ENCODE data around the gene MRPL23. TPM values are rescaled to one million over a fixed set of nuclear protein-coding genes. Genes with fewer than 3 reads are reported as not detected.

MRPL23 gene
- total RNA-seq, 1 experiment from 2014 or later = 83.8 TPM

- Histone ChIP-seq H3K27ac (ENCODE audit: low read depth, low read length, poor library complexity, severe bottlenecking) (no peak overlapping the region), H3K4me3 (ENCODE audit: low read depth, low read length, poor library complexity, severe bottlenecking) (no peak overlapping the region), H3K27me3 (replicated peaks; ENCODE audit: insufficient read depth, low read depth, low read length, poor library complexity) (no peaks in the 10 kb centered on the region), H3K9me3 (ENCODE audit: low read depth, low read length, poor library complexity, severe bottlenecking) (no peaks in the 10 kb centered on the region), H3K4me1 (ENCODE audit: insufficient read depth, low read length, poor library complexity, severe bottlenecking) (no peaks in the 10 kb centered on the region), H3K36me3 (ENCODE audit: insufficient read depth, low read length, poor library complexity, severe bottlenecking) (no peaks in the 10 kb centered on the region)
- CTCF ChIA-PET = no interaction called here
- no peak for DNase-seq (ENCODE audit: low spot score)
- POLR2A ChIA-PET (ENCODE audit: low non-redundant PET) = no interaction called here
- intact Hi-C loops (cut with micrococcal nuclease; ENCODE audit: unreplicated experiment) = no loop called here
- no peak for TF ChIP-seq EZH2 (IDR thresholded peaks at IDR 0.05; ENCODE audit: borderline replicate concordance, low read depth, low read length, poor library complexity, severe bottlenecking)
- TF ChIP-seq CTCF (conservative IDR thresholded peaks at IDR 0.05; ENCODE audit: low read depth, low read length) = no peak
- no TSS peak for BruUV-seq (replicated peaks)
Observed at GRCh38 chr11:1949922-1950321, 2.8 kb downstream of the MRPL23 start.

- no peak overlapping the region for H3K27ac ChIP-seq (ENCODE audit: low read depth, low read length, poor library complexity, severe bottlenecking)
- no TSS peak for BruUV-seq (replicated peaks)
- no peak overlapping the region for H3K4me3 ChIP-seq (ENCODE audit: low read depth, low read length, poor library complexity, severe bottlenecking)
- no peaks in the 10 kb centered on the region for H3K4me1 ChIP-seq (ENCODE audit: insufficient read depth, low read length, poor library complexity, severe bottlenecking)
- H3K36me3 ChIP-seq (ENCODE audit: insufficient read depth, low read length, poor library complexity, severe bottlenecking) = no peaks in the 10 kb centered on the region
- no peaks in the 10 kb centered on the region for H3K27me3 ChIP-seq (replicated peaks; ENCODE audit: insufficient read depth, low read depth, low read length, poor library complexity)
- H3K9me3 ChIP-seq (ENCODE audit: low read depth, low read length, poor library complexity, severe bottlenecking) = no peaks in the 10 kb centered on the region
- POLR2A ChIA-PET (ENCODE audit: low non-redundant PET) = no interaction called here
- no peak for DNase-seq (ENCODE audit: low spot score)
- CTCF ChIA-PET = no interaction called here
- intact Hi-C loops (cut with micrococcal nuclease; ENCODE audit: unreplicated experiment) = no loop called here
- TF ChIP-seq EZH2 (IDR thresholded peaks at IDR 0.05; ENCODE audit: borderline replicate concordance, low read depth, low read length, poor library complexity, severe bottlenecking) (no peak), CTCF (conservative IDR thresholded peaks at IDR 0.05; ENCODE audit: low read depth, low read length) (no peak)
Observed at GRCh38 chr11:1952806-1953482, 5.8 kb downstream of the MRPL23 start.

- BruUV-seq (replicated peaks) = no TSS peak
- no peaks in the 10 kb centered on the region for H3K27me3 ChIP-seq (replicated peaks; ENCODE audit: insufficient read depth, low read depth, low read length, poor library complexity)
- intact Hi-C loops (cut with micrococcal nuclease; ENCODE audit: unreplicated experiment) = no loop called here
Observed at GRCh38 chr11:1953489-1954266, 6.5 kb downstream of the MRPL23 start.

More at GRCh38 chr11:1953489-1954266, 6.5 kb downstream of the MRPL23 start:
- TF ChIP-seq CTCF (conservative IDR thresholded peaks at IDR 0.05; ENCODE audit: low read depth, low read length) (no peak), EZH2 (IDR thresholded peaks at IDR 0.05; ENCODE audit: borderline replicate concordance, low read depth, low read length, poor library complexity, severe bottlenecking) (no peak)
- Histone ChIP-seq H3K36me3 (ENCODE audit: insufficient read depth, low read length, poor library complexity, severe bottlenecking) (no peaks in the 10 kb centered on the region), H3K4me3 (ENCODE audit: low read depth, low read length, poor library complexity, severe bottlenecking) (no peak overlapping the region), H3K9me3 (ENCODE audit: low read depth, low read length, poor library complexity, severe bottlenecking) (no peaks in the 10 kb centered on the region), H3K27ac (ENCODE audit: low read depth, low read length, poor library complexity, severe bottlenecking) (no peak overlapping the region), H3K4me1 (ENCODE audit: insufficient read depth, low read length, poor library complexity, severe bottlenecking) (no peaks in the 10 kb centered on the region)
- no peak for DNase-seq (ENCODE audit: low spot score)
- POLR2A ChIA-PET (ENCODE audit: low non-redundant PET) = no interaction called here
- CTCF ChIA-PET = no interaction called here
